LNCaP clone FGC (cell line): ENCODE data around the gene SPEF1.
"Not testable (repeated sequence)": the region's sequence is repeated elsewhere in the genome, so short reads cannot be mapped to it uniquely, and the experiment has no call there.

Experiments
- DNase-seq: peaks from one replicate; pipeline ENCODE4 v3.0.0-alpha.2; 2011; ENCODE audit warnings: low read depth
- H3K4me3 ChIP-seq: 2 replicates; pipeline ENCODE4 v1.5.1; 2011; ENCODE audit warnings: mild to moderate bottlenecking, low read depth, low read length, control low read depth
- CTCF ChIP-seq: IDR thresholded peaks from 2 replicates; pipeline ENCODE4 v1.5.1; 2012; ENCODE audit warnings: mild to moderate bottlenecking; ENCODE audit not compliant: control insufficient read depth, insufficient read depth; ENCODE audit errors: extremely low read depth

The SPEF1 gene

GRCh38 chr20:3781153-3781910, at the start of gene SPEF1:
SPEF1 (minus strand) TSS chr20:3781448; CDS start chr20:3781287, 161 bp downstream.
- H3K4me3 ChIP-seq = peak within 1 kb of the TSS; percentile 68
- peak; percentile 75 for DNase-seq
- TF ChIP-seq CTCF = peak; percentile 44; the same call in 1 of the 2 replicates

DNA sequence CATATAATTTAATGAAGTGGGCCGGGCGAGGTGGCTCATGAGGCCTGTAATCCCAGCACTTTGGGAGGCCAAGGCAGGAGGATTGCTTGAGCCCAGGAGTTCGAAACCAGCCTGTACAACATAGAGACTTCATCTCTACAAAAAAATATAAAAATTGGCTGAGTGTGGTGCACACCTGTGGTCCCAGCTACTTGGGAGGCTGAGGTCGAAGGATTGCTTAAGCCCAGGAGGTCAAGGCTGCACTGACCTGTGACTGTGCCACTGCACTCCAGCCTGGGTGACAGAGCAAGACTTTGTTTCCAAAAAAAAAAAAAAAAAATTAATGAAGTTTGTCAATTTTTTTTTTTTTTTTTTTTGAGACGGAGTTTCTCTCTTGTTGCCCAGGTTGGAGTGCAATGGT, 48.6 kb upstream of the SPEF1 start:
- H3K4me3 ChIP-seq = not testable (repeated sequence)

DNA sequence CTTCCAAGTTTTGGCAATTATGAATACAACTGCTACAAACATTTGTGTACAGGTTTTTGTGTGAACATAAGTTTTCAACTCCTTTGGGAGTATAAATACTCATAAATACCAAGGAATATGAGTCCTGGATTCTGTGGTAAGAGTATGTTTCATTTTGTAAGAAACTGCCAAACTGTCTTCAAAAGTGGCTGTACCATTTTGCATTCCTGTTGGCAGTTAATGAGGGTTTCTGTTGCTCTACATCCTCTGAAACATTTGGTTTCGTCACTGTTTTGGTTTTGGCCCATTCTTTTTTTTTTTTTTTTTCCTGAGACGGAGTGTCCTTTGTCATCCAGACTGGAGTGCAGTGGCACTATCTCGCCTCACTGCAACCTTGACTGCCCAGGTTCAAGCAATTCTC, 47.5 kb upstream of the SPEF1 start:
- no peak for DNase-seq
- H3K4me3 ChIP-seq = no peak overlapping the region
- no peak for TF ChIP-seq CTCF

More for the DNA sequence above, 48.6 kb upstream of the SPEF1 start:
- not testable (repeated sequence) for DNase-seq

DNA sequence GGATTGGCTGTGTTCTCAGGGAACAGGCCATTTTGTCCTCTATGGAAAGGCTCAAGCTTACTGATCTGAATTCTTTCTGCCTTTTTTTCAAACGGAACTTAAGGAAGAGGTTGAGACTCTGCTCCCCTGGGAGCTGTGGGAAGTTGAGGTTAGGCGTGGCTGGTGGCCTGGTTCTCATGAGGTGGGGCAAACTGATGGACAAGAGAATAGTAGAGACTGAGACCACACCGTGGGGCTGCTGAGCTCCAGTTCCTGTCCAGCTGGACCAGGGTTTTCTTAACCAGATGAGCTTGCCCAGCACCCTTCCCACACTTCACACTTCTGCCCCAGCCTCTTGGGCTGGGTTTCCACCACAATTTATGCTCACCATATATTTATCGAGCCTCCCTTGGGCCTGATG, 45.2 kb upstream of the SPEF1 start:
- H3K4me3 ChIP-seq = no peak overlapping the region
- no peak for DNase-seq
- no peak for TF ChIP-seq CTCF

GRCh38 chr20:3825526-3825925, 44.3 kb upstream of the SPEF1 start:
- DNase-seq = no peak
- no peak overlapping the region for H3K4me3 ChIP-seq
- no peak for TF ChIP-seq CTCF

GRCh38 chr20:3823881-3824280, 42.6 kb upstream of the SPEF1 start:
- H3K4me3 ChIP-seq = no peak overlapping the region
- no peak for DNase-seq
- TF ChIP-seq CTCF = no peak

- no peak for TF ChIP-seq CTCF
- DNase-seq = no peak
- peak overlapping the region; percentile 59; the same call in 1 of the 2 replicates for H3K4me3 ChIP-seq
Measured at GRCh38 chr20:3821996-3822395, 40.7 kb upstream of the SPEF1 start.
